Transverse colon (tissue), 3 donors: ENCODE measurements around the gene TTC38.

ENCODE experiments used
- POLR2A ChIP-seq: fragments of 450-650 bp; IDR thresholded peaks from one replicate; pipeline ENCODE4 v1.6.1; 2016; ENCODE audit warnings: antibody characterized with exemption, mild to moderate bottlenecking, moderate library complexity
- TF ChIP-seq, protein P1 (sequence below), 5 experiments: fragments of 200-600 bp in 3 of 5; fragments of 450-650 bp in 2 of 5; sonication (generic) in 3 of 5; IDR thresholded peaks; 1 replicate in 2 of 5; 2 replicates in 3 of 5; pipeline ENCODE4 v1.5.1; 2016 to 2017; ENCODE audit warnings: antibody characterized with exemption in 5 of 5, inconsistent platforms in 3 of 5, mild to moderate bottlenecking in 2 of 5, moderate library complexity in 1 of 5

DNA sequence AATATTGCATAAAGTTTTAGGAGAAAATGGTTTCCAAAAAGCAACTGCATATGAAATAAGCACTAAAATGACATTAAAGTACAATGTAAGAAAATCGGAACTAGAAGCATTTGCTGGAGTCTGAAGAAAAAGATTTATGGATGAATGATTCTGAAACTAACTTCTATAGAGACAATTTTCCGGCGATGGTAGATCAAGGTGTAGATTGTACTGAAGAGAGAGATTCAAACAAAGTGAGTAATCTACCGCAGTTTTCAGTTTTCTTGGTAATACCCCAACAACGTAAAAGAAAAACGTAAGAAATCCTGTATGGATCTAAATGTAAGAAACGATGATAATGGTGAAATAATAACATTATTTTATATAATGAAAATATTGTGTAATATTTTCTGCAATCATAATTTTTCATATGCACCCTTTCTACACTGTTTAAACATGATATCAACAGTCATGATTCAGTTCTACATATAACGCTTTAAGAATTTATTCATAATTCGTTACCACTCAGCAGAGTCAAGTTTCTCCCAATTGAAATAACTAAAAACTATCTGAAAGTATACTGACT is 15.9 kb upstream of the TTC38 start:
- TF ChIP-seq, protein P1, sequence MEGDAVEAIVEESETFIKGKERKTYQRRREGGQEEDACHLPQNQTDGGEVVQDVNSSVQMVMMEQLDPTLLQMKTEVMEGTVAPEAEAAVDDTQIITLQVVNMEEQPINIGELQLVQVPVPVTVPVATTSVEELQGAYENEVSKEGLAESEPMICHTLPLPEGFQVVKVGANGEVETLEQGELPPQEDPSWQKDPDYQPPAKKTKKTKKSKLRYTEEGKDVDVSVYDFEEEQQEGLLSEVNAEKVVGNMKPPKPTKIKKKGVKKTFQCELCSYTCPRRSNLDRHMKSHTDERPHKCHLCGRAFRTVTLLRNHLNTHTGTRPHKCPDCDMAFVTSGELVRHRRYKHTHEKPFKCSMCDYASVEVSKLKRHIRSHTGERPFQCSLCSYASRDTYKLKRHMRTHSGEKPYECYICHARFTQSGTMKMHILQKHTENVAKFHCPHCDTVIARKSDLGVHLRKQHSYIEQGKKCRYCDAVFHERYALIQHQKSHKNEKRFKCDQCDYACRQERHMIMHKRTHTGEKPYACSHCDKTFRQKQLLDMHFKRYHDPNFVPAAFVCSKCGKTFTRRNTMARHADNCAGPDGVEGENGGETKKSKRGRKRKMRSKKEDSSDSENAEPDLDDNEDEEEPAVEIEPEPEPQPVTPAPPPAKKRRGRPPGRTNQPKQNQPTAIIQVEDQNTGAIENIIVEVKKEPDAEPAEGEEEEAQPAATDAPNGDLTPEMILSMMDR (IDR thresholded peaks at IDR 0.05), result no peak
- TF ChIP-seq POLR2A, result no peak
